ENCODE results near the gene PKMYT1. TPM values are rescaled to one million over a fixed set of nuclear protein-coding genes. Genes with fewer than 3 reads are reported as not detected.

The PKMYT1 gene
- polyA plus RNA-seq, 1 of the 3 experiments (the other 2 are of a cell fraction): 8.5 TPM

DNA sequence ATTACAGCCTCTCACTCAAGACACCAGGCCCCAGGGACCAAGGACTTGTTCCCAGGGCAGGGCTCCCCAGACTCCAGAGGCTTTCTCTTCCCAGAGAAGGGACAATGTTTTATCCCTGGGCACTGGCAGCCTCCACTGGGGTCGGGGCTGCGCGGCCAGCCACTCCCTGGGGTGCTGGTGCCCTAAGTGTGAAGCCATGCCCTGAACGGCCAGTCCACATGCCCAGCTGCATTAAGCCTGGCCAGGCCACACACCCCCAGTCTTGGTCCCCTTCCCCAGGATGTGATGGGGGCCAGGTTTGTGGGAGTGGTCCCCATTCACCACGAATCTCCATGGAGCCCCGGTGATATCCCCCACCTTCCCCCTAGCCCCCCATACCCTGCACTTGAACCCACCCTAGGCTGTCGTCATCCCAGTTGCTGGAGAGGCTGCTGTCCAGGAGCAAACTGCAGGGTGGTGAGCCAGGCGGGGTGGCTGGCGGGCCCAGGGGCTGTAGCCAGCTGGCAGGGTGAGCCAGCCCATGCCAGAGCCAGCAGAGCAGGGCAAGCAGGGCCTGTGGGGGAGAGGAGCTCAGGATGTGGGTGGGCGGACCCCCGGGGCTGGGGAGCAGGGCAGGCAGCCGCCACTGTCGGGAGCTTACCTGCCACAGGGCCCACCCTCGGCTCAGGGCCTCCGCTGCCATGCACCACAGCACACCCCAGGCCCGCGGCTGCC, 6.5 kb downstream of the PKMYT1 start:
- H3K9me3 ChIP-seq: no peaks in the 10 kb centered on the region
- no peak overlapping the region for H3K4me2 ChIP-seq
- CTCF ChIA-PET: interaction anchor here (0.9 to 2.3 kb wide), 3 partner anchors 9 to 58 kb away, joined by 3 to 7 read pairs (median 6); no protein-coding TSS in a partner anchor
- H2AFZ ChIP-seq (ENCODE audit: low read depth): no peak overlapping the region
- H4K20me1 ChIP-seq (ENCODE audit: insufficient read depth): peaks cover 31% of the 10 kb centered on the region; the same call in 1 of the 2 replicates
- TF ChIP-seq RFX5 (IDR thresholded peaks at IDR 0.05; ENCODE audit: low read length): no peak
- TF ChIP-seq GABPA (IDR thresholded peaks at IDR 0.05; ENCODE audit: low read depth): no peak
- TF ChIP-seq ELF1 (IDR thresholded peaks at IDR 0.05): no peak
- no peak for TF ChIP-seq MEF2A (IDR thresholded peaks at IDR 0.05; ENCODE audit: borderline replicate concordance, low read depth)
- TF ChIP-seq EP300 (IDR thresholded peaks at IDR 0.05; ENCODE audit: borderline replicate concordance in 1 of 2, low read depth in 1 of 2, low read length in 1 of 2): no peak
- no peak for TF ChIP-seq RCOR1 (IDR thresholded peaks at IDR 0.05; ENCODE audit: low read length)
- H3K9ac ChIP-seq: no peak overlapping the region
- 96% methylated on average over 10 of the region's 17 CpGs for WGBS (ENCODE audit: low lambda C conversion rate)
- H3K4me1 ChIP-seq (ENCODE audit: control insufficient read depth in 1 of 2, insufficient read depth in 2 of 2, low read depth in 1 of 2, low read length in 1 of 2): peaks cover 0 to 31% of the 10 kb centered on the region in 2 experiments; a peak in 1 of 4 replicates
- H3K36me3 ChIP-seq (replicated peaks in 1 of 2; ENCODE audit: control insufficient read depth in 1 of 2, insufficient read depth in 2 of 2, low read length in 1 of 2): no peaks in the 10 kb centered on the region
- peaks cover 8% of the 10 kb centered on the region for H3F3A ChIP-seq (replicated peaks; ENCODE audit: insufficient read depth)
- POLR2A ChIA-PET: interaction anchor here (0.9 kb wide), 1 partner anchor 9 kb away, joined by 4 read pairs; no protein-coding TSS in a partner anchor
- no peak overlapping the region; a peak in 1 of 4 replicates for H3K27ac ChIP-seq (ENCODE audit: low read depth in 2 of 2, low read length in 1 of 2)
- DNase-seq: no peak
- H3K27me3 ChIP-seq (ENCODE audit: insufficient read depth): no peaks in the 10 kb centered on the region
- H3K9me2 ChIP-seq: no peaks in the 10 kb centered on the region
- H3K79me2 ChIP-seq (ENCODE audit: insufficient read depth): peaks cover 4% of the 10 kb centered on the region; the same call in 1 of the 2 replicates
- no peak overlapping the region for H3K4me3 ChIP-seq (ENCODE audit: low read depth in 2 of 2, low read length in 1 of 2)

GRCh38 chr16:2973093-2973492, 7.2 kb downstream of the PKMYT1 start:
- ChIA-PET POLR2A (no interaction called here), CTCF (interaction anchor here (2.0 to 2.3 kb wide), 2 partner anchors 10 to 58 kb away, joined by 7 to 12 read pairs; partner anchors contain the start of gene KREMEN2)
- no peak overlapping the region for H3K4me3 ChIP-seq (ENCODE audit: low read depth in 2 of 2, low read length in 1 of 2)
- no peak for DNase-seq
- peaks cover 31% of the 10 kb centered on the region; the same call in 1 of the 2 replicates for H4K20me1 ChIP-seq (ENCODE audit: insufficient read depth)
- H3K27ac ChIP-seq (ENCODE audit: low read depth in 2 of 2, low read length in 1 of 2): no peak overlapping the region; a peak in 1 of 4 replicates
- WGBS (ENCODE audit: low lambda C conversion rate): no CpG with 5 or more reads among the region's 5 CpGs
- TF ChIP-seq SIN3A (IDR thresholded peaks at IDR 0.05; ENCODE audit: borderline replicate concordance, low read depth, low read length): no peak
- H3K9ac ChIP-seq: no peak overlapping the region
- peaks cover 4% of the 10 kb centered on the region; the same call in 1 of the 2 replicates for H3K79me2 ChIP-seq (ENCODE audit: insufficient read depth)
- H3K4me1 ChIP-seq (ENCODE audit: control insufficient read depth in 1 of 2, insufficient read depth in 2 of 2, low read depth in 1 of 2, low read length in 1 of 2): peaks cover 0 to 36% of the 10 kb centered on the region in 2 experiments; a peak in 1 of 4 replicates
- H3K27me3 ChIP-seq (ENCODE audit: insufficient read depth): no peaks in the 10 kb centered on the region
- H2AFZ ChIP-seq (ENCODE audit: low read depth): no peak overlapping the region
- no peaks in the 10 kb centered on the region for H3K9me3 ChIP-seq
- H3F3A ChIP-seq (replicated peaks; ENCODE audit: insufficient read depth): peaks cover 8% of the 10 kb centered on the region
- H3K36me3 ChIP-seq (replicated peaks in 1 of 2; ENCODE audit: control insufficient read depth in 1 of 2, insufficient read depth in 2 of 2, low read length in 1 of 2): no peaks in the 10 kb centered on the region
- H3K4me2 ChIP-seq: no peak overlapping the region
- no peaks in the 10 kb centered on the region for H3K9me2 ChIP-seq

- Histone ChIP-seq H3K27me3 (ENCODE audit: insufficient read depth) (no peaks in the 10 kb centered on the region), H3K4me3 (ENCODE audit: low read depth in 2 of 2, low read length in 1 of 2) (no peak overlapping the region), H3F3A (replicated peaks; ENCODE audit: insufficient read depth) (peaks cover 8% of the 10 kb centered on the region), H3K9me2 (no peaks in the 10 kb centered on the region), H3K4me2 (no peak overlapping the region), H3K4me1 (ENCODE audit: control insufficient read depth in 1 of 2, insufficient read depth in 2 of 2, low read depth in 1 of 2, low read length in 1 of 2) (peaks cover 0 to 36% of the 10 kb centered on the region in 2 experiments; a peak in 1 of 4 replicates), H4K20me1 (ENCODE audit: insufficient read depth) (peaks cover 31% of the 10 kb centered on the region; the same call in 1 of the 2 replicates), H2AFZ (ENCODE audit: low read depth) (no peak overlapping the region), H3K36me3 (replicated peaks in 1 of 2; ENCODE audit: control insufficient read depth in 1 of 2, insufficient read depth in 2 of 2, low read length in 1 of 2) (no peaks in the 10 kb centered on the region), H3K9ac (no peak overlapping the region), H3K79me2 (ENCODE audit: insufficient read depth) (no peaks in the 10 kb centered on the region; the same call in 1 of the 2 replicates), H3K27ac (ENCODE audit: low read depth in 2 of 2, low read length in 1 of 2) (no peak overlapping the region; a peak in 1 of 4 replicates), H3K9me3 (no peaks in the 10 kb centered on the region)
- WGBS (ENCODE audit: low lambda C conversion rate): 76% methylated on average over 11 of the region's 15 CpGs
- ChIA-PET CTCF (interaction anchor here (0.5 to 2.3 kb wide), 8 partner anchors 9 to 59 kb away, joined by 3 to 12 read pairs (median 4); partner anchors contain the start of gene KREMEN2), POLR2A (no interaction called here)
- no peak for DNase-seq
- TF ChIP-seq MXI1 (IDR thresholded peaks at IDR 0.05; ENCODE audit: low read depth, low read length) (no peak), CHD2 (IDR thresholded peaks at IDR 0.05; ENCODE audit: low read length, partially characterized antibody) (no peak), NRF1 (IDR thresholded peaks at IDR 0.05; ENCODE audit: low read depth, low read length) (no peak), ELF1 (IDR thresholded peaks at IDR 0.05) (no peak), TEAD4 (IDR thresholded peaks at IDR 0.05; ENCODE audit: borderline replicate concordance, insufficient read depth) (no peak), FOSL2 (IDR thresholded peaks at IDR 0.05; ENCODE audit: borderline replicate concordance, low read depth) (no peak), SMC3 (IDR thresholded peaks at IDR 0.05; ENCODE audit: low read depth, low read length) (no peak), FOXM1 (IDR thresholded peaks at IDR 0.05; ENCODE audit: low read depth) (no peak), NFIC (IDR thresholded peaks at IDR 0.05; ENCODE audit: borderline replicate concordance) (no peak), RAD21 (IDR thresholded peaks at IDR 0.05; ENCODE audit: low read length) (no peak)
- TF ChIP-seq, protein P1, sequence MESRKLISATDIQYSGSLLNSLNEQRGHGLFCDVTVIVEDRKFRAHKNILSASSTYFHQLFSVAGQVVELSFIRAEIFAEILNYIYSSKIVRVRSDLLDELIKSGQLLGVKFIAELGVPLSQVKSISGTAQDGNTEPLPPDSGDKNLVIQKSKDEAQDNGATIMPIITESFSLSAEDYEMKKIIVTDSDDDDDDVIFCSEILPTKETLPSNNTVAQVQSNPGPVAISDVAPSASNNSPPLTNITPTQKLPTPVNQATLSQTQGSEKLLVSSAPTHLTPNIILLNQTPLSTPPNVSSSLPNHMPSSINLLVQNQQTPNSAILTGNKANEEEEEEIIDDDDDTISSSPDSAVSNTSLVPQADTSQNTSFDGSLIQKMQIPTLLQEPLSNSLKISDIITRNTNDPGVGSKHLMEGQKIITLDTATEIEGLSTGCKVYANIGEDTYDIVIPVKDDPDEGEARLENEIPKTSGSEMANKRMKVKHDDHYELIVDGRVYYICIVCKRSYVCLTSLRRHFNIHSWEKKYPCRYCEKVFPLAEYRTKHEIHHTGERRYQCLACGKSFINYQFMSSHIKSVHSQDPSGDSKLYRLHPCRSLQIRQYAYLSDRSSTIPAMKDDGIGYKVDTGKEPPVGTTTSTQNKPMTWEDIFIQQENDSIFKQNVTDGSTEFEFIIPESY (IDR thresholded peaks at IDR 0.05; ENCODE audit: borderline replicate concordance, low read depth): no peak
Observed at GRCh38 chr16:2971985-2972784, 8.1 kb downstream of the PKMYT1 start.

All from SK-N-SH (cell line).